ENCODE data around the gene PLCB3. TPM values are rescaled to one million over a fixed set of nuclear protein-coding genes. Genes with fewer than 3 reads are reported as not detected.

PLCB3 gene
- total and polyA plus RNA-seq, 2 of the 13 experiments (the other 11 are each of a cell fraction or from before 2014, with no cell fraction given), result 7.5 to 13.8 TPM

- TF ChIP-seq ELF3 (CRISPR knock-in tag; IDR thresholded peaks at IDR 0.05) (no peak), ZNF281 (CRISPR knock-in tag; IDR thresholded peaks at IDR 0.05; ENCODE audit: borderline replicate concordance) (peak; percentile 21; the same call in 1 of the 2 replicates), ZNF232 (CRISPR knock-in tag; IDR thresholded peaks at IDR 0.05; ENCODE audit: borderline replicate concordance) (no peak), MAZ (IDR thresholded peaks at IDR 0.05; ENCODE audit: borderline replicate concordance, low read depth, low read length) (peak; percentile 81), MAZ (CRISPR knock-in tag; IDR thresholded peaks at IDR 0.05; ENCODE audit: low read depth) (peak; percentile 33; the same call in 1 of the 2 replicates), EP300 (IDR thresholded peaks at IDR 0.05; ENCODE audit: low read depth in 2 of 2, low read length in 2 of 2) (no peak), EP300 (CRISPR knock-in tag; IDR thresholded peaks at IDR 0.05; ENCODE audit: borderline replicate concordance) (no peak; the same call in 1 of the 2 replicates), THRA (CRISPR knock-in tag; IDR thresholded peaks at IDR 0.05; ENCODE audit: borderline replicate concordance) (peak; percentile 22; the same call in 1 of the 2 replicates), PCBP1 (IDR thresholded peaks at IDR 0.05; ENCODE audit: borderline replicate concordance, low read depth, low read length) (0 out of 2 replicates have a peak, but pooled peaks have one; percentile 46), ZNF326 (CRISPR knock-in tag; IDR thresholded peaks at IDR 0.05; ENCODE audit: borderline replicate concordance) (no peak), TCF7L2 (IDR thresholded peaks at IDR 0.05; ENCODE audit: low read depth, low read length) (no peak), PLRG1 (conservative IDR thresholded peaks at IDR 0.05) (no peak), MED13 (CRISPR knock-in tag; IDR thresholded peaks at IDR 0.05) (no peak), ZBTB37 (CRISPR knock-in tag; IDR thresholded peaks at IDR 0.05) (no peak), ZNF337 (CRISPR knock-in tag; IDR thresholded peaks at IDR 0.05; ENCODE audit: borderline replicate concordance, low read depth) (no peak), TEF (CRISPR knock-in tag; IDR thresholded peaks at IDR 0.05) (no peak), ZNF672 (CRISPR knock-in tag; IDR thresholded peaks at IDR 0.05) (no peak), TFAP4 (IDR thresholded peaks at IDR 0.05; ENCODE audit: borderline replicate concordance, low read depth) (peak; percentile 95), ZBTB2 (CRISPR knock-in tag; IDR thresholded peaks at IDR 0.05; ENCODE audit: low read depth) (peak; percentile 61), THAP7 (CRISPR knock-in tag; IDR thresholded peaks at IDR 0.05) (no peak)
Measured at GRCh38 chr11:64305075-64305690, 53.9 kb downstream of the PLCB3 start, which contains the start of gene ESRRA (continued).
